NCI-H2196 (cell line): ENCODE results near the gene GABRA6.
"Not testable (repeated sequence)": the region's sequence is repeated elsewhere in the genome, so short reads cannot be mapped to it uniquely, and the experiment has no call there.

Source experiments
- DNase-seq: peaks from one replicate; lab custom pipeline; 2025; ENCODE audit not compliant: unreplicated experiment; lab: John Stamatoyannopoulos, UW

Gene GABRA6

GRCh38 chr5:161685461-161685860 lies at the start of gene GABRA6:
TSS of gene GABRA6 (plus strand) at chr5:161685721. CDS start at chr5:161685990, 269 bp downstream.
- DNase-seq = no peak

GRCh38 chr5:161637591-161637990 lies 47.9 kb upstream of the GABRA6 start:
- DNase-seq = no peak

GRCh38 chr5:161641444-161641843 lies 44.1 kb upstream of the GABRA6 start:
- no peak for DNase-seq

DNA sequence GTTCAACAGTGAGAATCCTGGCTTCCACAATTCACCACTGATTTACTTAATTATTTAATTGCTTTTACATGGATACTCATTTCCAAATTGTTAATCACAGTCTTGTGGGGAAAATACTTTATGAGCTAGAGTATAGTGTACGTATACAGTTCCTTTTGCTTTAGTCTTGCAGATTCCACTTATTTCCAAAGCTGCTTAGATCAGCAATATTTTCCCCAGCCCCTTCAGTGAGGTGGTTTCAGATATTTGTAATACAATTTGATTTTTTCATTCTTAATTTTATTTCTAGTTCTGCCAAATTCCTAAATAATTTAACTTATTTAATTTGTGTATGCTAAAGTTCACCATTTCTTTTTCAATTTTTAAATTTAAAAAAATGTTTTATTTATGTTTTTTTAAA lies 40.3 kb upstream of the GABRA6 start:
- DNase-seq = no peak

- DNase-seq = not testable (repeated sequence)
Observed at GRCh38 chr5:161651926-161652325, 33.6 kb upstream of the GABRA6 start.

- DNase-seq = no peak
Observed at GRCh38 chr5:161660806-161661205, 24.7 kb upstream of the GABRA6 start.

- DNase-seq = no peak
Observed at GRCh38 chr5:161663431-161663830, 22.1 kb upstream of the GABRA6 start.

GRCh38 chr5:161676103-161676502 lies 9.4 kb upstream of the GABRA6 start:
- no peak for DNase-seq

GRCh38 chr5:161686149-161686548 lies 628 bp downstream of the GABRA6 start:
- DNase-seq = no peak

GRCh38 chr5:161686881-161687280 lies 1.4 kb downstream of the GABRA6 start:
- DNase-seq = no peak

DNA sequence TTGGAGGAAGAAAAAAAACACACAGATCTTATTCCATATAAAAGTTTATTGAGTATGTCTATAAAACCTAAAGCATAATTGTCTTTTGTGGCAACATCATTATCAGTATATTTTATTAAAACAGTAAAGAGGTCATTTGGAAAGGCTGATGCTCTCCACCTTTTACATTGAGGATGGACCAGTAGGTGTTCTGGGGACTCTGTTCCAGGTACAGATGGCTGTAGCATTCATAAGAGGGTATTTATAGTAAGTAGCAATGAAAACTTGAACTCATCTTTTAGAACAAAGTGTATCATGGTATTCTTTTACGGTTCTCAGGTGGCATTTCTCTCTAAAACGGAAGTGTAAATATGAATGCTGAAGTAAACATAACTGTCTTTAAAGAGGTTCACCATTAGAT lies 1.8 kb downstream of the GABRA6 start:
- no peak for DNase-seq

DNA sequence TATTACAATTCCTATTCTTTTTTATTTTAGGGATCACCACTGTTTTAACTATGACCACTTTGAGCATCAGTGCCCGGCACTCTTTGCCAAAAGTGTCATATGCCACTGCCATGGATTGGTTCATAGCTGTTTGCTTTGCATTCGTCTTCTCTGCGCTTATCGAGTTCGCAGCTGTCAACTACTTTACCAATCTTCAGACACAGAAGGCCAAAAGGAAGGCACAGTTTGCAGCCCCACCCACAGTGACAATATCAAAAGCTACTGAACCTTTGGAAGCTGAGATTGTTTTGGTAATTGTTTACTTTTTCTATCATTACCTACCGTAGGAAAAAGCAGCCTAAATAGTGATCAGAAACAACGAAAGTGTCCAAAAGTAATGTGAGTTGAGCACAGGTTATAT lies 6.4 kb downstream of the GABRA6 start:
- DNase-seq = no peak

GRCh38 chr5:161697001-161697400 lies 11.5 kb downstream of the GABRA6 start:
- no peak for DNase-seq

- no peak for DNase-seq
Observed at GRCh38 chr5:161700065-161700464, 14.5 kb downstream of the GABRA6 start.

DNA sequence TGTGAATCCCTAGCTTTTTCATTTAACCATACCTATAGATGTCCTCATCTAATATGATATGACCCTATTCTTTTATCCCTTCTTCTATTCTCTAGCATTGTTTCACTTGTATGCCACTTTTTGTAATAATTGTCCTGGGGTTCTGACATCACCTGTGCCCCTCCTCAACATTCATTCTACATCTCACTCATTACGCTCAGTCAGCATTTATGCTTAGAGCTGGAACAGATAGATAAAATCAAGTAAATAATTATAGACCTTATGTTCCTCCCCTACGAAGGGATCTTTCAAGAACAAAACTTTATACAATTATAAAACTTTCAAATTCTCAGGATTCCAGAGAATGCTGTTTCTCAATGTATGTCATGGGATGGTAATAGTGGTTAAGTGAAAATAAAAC lies 18.0 kb downstream of the GABRA6 start:
- no peak for DNase-seq

- DNase-seq = no peak
Observed at GRCh38 chr5:161707382-161707781, 21.9 kb downstream of the GABRA6 start.

DNA sequence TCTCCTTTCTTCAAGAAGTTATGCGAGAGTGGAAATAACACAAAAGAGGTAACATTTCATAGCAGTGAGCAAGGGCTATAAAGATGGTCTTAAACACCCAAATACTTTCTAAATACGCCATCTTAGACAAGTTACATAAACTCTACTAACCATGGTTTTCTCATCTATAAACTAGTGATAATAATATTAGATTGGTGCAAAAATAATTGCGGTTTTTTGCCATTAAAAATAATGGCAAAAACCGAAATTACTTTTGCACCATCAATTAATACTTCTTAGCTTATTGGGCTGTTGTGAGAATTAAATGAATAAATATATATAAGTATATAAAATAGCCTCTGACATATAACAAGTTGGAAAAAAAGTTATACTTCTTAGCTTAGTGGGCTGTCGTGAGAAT lies 23.7 kb downstream of the GABRA6 start:
- DNase-seq = no peak

DNA sequence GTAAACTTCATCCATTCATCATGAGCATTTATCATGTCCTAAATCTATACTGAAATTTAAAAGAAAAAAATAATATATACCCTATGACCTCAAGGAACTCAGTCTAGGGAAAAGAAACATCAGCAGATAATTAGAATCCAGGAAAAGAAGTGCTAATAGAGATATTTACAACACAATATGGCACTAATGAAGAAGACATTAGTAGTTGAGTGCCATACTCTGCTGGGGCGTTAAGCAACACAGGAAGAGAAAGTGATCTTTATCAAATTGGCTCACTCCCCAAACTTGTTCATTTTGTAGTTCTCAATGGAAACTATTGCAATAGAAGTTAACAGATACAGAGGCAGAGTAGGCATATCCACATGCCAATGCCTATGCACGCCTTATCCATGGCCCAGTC lies 27.5 kb downstream of the GABRA6 start:
- DNase-seq = no peak

GRCh38 chr5:161719157-161719556 lies 33.6 kb downstream of the GABRA6 start:
- DNase-seq = no peak

GRCh38 chr5:161720460-161720859 lies 34.9 kb downstream of the GABRA6 start:
- no peak for DNase-seq

DNA sequence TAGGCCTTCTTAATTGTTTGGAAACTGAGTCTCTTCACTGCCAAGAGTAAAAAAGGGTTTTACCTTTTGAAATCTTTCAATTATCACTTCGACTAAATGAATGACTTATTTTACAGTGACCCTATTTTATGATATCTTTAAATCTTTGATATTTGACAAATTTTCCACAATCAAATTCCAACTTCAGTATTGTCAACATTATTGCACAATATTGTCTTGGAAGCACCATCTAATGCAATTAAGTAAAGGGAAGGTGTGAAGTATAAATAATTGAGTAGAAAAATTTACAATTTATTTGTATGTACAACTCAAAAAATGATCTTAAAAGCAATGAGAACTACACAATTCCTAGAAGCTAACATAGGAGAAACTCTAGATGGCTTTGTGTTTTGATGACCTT lies 49.2 kb downstream of the GABRA6 start:
- no peak for DNase-seq

DNA sequence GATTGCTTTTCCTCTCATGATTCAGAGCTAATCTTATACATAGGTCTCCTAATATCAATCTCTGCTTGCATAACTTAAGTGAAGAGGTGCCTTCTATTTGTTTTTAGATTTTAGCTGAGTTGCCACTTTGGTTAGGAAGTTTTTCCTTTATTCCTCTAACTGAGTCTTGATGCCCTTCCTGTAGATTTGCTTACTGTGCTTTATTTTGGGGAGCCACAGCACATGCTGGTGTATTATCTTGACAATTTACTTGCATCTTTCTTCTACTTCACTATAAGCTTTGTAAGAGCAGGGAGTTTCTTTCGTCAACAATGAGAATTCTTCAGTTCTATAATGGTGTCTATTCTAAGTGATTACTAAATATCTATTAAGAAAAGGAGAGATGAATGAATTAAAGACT lies 54.9 kb downstream of the GABRA6 start:
- no peak for DNase-seq

DNA sequence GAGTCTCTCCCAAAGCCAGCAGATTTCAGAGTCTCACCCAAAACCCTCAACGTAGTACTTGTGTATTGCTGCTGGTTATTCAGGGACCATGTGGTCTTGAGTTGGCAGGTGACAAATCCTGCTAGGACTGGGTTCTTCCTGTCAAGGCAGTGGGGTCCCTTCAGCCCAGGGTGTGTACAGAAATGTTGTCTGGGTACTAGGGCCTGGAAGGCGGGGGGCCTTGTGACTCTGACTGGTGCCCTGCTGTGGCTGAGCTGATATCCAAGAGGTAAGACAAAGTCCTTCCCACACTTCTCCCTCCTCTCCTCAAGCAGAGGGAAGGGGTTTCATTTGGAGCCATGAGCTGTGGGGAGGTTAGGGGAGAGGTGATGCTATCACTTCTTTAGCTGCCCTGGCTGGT lies 58.8 kb downstream of the GABRA6 start:
- no peak for DNase-seq

DNA sequence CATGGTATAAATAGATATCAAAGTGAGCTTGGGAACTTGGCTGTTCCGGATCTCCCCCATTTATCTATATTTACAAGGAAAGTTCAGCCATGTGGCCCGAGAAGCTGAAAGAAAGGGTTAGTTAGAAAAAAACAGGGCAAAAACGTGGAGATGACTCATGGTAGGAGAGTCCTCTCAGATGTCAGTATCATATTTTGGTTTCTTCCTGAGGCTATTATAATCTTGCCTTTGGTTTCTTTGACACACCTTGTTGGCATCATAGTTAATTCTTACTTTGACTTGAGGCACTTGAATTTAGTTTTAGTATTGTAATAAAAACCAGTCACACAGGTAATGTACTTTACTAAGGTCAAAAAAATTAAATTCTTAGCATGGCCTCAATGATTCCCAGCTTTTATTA lies 59.9 kb downstream of the GABRA6 start:
- DNase-seq = no peak
